Kidney epithelial cell (primary cell): ENCODE results near the gene QKI. TPM values are rescaled to one million over a fixed set of nuclear protein-coding genes. Genes with fewer than 3 reads are reported as not detected.

Experiments used
- DNase-seq: peaks from one replicate; pipeline ENCODE4 v3.0.0-alpha.2; 2010; ENCODE audit warnings: low read depth
- H3K27me3 ChIP-seq: 2 replicates; pipeline ENCODE4 v1.6.0; 2011; ENCODE audit warnings: low read length; ENCODE audit not compliant: control insufficient read depth, insufficient read depth
- H3K36me3 ChIP-seq: 2 replicates; pipeline ENCODE4 v1.5.1; 2011; ENCODE audit warnings: low read length; ENCODE audit not compliant: control insufficient read depth, insufficient read depth
- H3K4me3 ChIP-seq: 2 replicates; pipeline ENCODE4 v1.5.1; 2011; ENCODE audit warnings: low read depth, mild to moderate bottlenecking, control low read depth, low read length
- CTCF ChIP-seq: IDR thresholded peaks from 2 replicates; pipeline ENCODE4 v1.5.1; 2011; ENCODE audit warnings: mild to moderate bottlenecking, moderate library complexity, low read length, control low read depth, inconsistent platforms; ENCODE audit not compliant: insufficient read depth, poor library complexity, severe bottlenecking
- total RNA-seq: library from RNA; depleted of rRNA; stranded (reverse); fragments of >200 nt; gene quantifications from 2 replicates; pipeline ENCODE4 v1.2.3, GENCODE V29; 2015

The QKI gene
- total RNA-seq, 1 donor from 2014 or later: 173 TPM

GRCh38 chr6:163400509-163400908 lies 14.0 kb upstream of the QKI start:
- Histone ChIP-seq H3K27me3 (no peaks in the 10 kb centered on the region), H3K4me3 (no peak overlapping the region), H3K36me3 (no peaks in the 10 kb centered on the region)
- no peak for DNase-seq
- no peak for TF ChIP-seq CTCF

GRCh38 chr6:163401039-163401885 lies 13.3 kb upstream of the QKI start:
- Histone ChIP-seq H3K4me3 (no peak overlapping the region), H3K27me3 (no peaks in the 10 kb centered on the region), H3K36me3 (no peaks in the 10 kb centered on the region)
- no peak for TF ChIP-seq CTCF
- no peak for DNase-seq

GRCh38 chr6:163402616-163403015 lies 11.9 kb upstream of the QKI start:
- H3K27me3 ChIP-seq: no peaks in the 10 kb centered on the region
- no peak overlapping the region for H3K4me3 ChIP-seq
- no peak for TF ChIP-seq CTCF
- no peaks in the 10 kb centered on the region for H3K36me3 ChIP-seq
- DNase-seq: no peak

- TF ChIP-seq CTCF: no peak
Measured at GRCh38 chr6:163404825-163405265, 9.7 kb upstream of the QKI start.

GRCh38 chr6:163405412-163406309 lies 8.9 kb upstream of the QKI start:
- Histone ChIP-seq H3K36me3 (no peaks in the 10 kb centered on the region), H3K4me3 (no peak overlapping the region), H3K27me3 (no peaks in the 10 kb centered on the region)
- no peak for DNase-seq
- TF ChIP-seq CTCF: no peak

More at GRCh38 chr6:163404825-163405265, 9.7 kb upstream of the QKI start:
- Histone ChIP-seq H3K27me3 (no peaks in the 10 kb centered on the region), H3K36me3 (no peaks in the 10 kb centered on the region), H3K4me3 (no peak overlapping the region)
- no peak for DNase-seq
